ENCODE results near the gene PDX1.

Gene PDX1

DNA sequence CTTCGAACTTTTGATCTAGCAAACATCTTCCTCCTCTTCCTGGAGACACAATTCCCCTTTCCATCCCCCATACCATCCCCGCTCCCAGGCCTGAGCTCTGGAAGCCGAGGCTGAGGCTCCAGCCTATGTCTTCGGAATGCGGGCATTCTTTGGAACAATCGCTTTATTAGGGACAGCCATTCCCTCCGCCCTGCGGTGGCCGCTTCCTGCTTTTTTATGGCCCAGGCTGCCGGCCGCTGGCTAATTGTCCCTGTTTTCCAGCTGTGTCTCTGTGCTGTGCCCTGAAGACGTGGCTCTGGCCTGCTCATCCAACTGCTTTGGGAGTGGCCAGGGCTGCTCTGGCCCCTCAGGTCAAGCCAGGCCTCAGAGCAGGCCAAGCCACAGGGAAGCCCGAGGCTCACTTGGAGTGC is 51.4 kb downstream of the PDX1 start:
- DNase-seq = no peak

GRCh38 chr13:27971776-27972477 is 52.1 kb downstream of the PDX1 start:
- DNase-seq = no peak

- DNase-seq = no peak
These were observed 52.6 kb downstream of the PDX1 start for GRCh38 chr13:27972478-27972820.

DNA sequence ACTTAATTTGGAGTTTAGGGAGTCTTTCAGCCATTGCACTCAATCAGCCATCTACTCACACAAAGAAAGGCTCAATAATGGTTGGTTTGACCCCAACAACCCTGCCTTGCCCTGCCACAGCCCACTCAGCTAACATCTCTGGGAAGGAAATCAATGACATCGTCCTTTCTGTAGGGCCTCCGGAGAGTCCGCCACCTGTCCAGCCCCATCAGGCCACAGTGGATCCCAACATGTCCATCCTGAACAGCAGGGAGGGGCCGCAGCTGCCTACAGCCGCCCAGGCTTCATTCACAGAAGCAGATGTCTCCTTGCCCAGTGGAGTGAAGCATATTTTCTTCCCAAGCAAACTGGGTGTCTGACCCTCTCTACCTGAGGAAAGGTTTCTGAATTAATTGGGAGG is 53.5 kb downstream of the PDX1 start:
- no peak for DNase-seq

DNA sequence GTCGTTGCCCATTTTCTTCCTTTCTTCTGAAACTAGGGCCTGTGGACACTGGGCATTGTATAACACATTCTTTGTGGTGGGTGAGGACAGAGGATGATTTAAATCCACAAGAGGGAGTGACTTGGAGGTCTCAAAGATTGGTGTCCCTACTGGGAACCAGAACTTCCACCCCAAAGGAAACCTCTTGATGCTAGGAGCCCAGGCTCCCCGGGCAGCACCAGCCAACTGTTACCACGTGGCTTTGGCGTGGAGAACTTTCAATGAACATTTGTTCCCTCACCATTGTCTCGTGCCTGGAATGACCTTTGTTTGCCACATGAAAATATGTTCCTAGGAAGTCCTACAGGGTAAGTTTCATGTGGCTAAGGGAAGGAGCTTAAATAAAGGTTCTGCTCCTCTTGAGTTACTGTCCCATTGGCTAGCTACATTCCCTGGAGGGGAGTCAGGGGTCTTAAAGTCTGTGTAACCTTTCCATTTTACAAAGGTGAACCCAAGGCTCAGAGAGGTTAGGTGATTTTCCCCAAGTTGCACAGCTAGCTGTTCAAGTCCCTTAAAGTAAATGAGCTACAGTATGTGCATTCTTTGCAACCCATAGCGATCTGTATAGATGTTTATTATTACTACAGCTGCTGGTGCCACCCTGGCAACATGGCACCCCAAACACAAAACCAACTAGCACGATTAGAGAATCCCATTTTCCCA is 54.3 kb downstream of the PDX1 start:
- no peak for DNase-seq

All from hematopoietic multipotent progenitor cell treated with erythropoietin and hydrocortisone succinate and interleukin-3 and kit ligand, for 8 days (in vitro differentiated cells).